Rectal smooth muscle tissue (tissue), 1 donor: ENCODE data around the gene HLA-DMB.
A peak's percentile ranks its signal among the peaks of the same experiment; 100 is the strongest.

Source experiments
- H3K27ac ChIP-seq: one replicate; pipeline ENCODE4 v1.7.0; 2013; ENCODE audit warnings: low read depth, low read length, inconsistent platforms
- H3K27me3 ChIP-seq: one replicate; pipeline ENCODE4 v1.7.0; 2013; ENCODE audit warnings: low read length; ENCODE audit not compliant: control insufficient read depth, insufficient read depth
- H3K36me3 ChIP-seq: one replicate; pipeline ENCODE4 v1.7.0; 2013; ENCODE audit warnings: low read length; ENCODE audit not compliant: control insufficient read depth, insufficient read depth
- H3K4me1 ChIP-seq: one replicate; pipeline ENCODE4 v1.7.0; 2013; ENCODE audit warnings: low read length; ENCODE audit not compliant: control insufficient read depth, insufficient read depth
- H3K4me3 ChIP-seq: one replicate; pipeline ENCODE4 v1.7.0; 2013; ENCODE audit warnings: low read length
- H3K9ac ChIP-seq: one replicate; pipeline ENCODE4 v1.7.0; 2013; ENCODE audit warnings: low read length

Gene HLA-DMB

DNA sequence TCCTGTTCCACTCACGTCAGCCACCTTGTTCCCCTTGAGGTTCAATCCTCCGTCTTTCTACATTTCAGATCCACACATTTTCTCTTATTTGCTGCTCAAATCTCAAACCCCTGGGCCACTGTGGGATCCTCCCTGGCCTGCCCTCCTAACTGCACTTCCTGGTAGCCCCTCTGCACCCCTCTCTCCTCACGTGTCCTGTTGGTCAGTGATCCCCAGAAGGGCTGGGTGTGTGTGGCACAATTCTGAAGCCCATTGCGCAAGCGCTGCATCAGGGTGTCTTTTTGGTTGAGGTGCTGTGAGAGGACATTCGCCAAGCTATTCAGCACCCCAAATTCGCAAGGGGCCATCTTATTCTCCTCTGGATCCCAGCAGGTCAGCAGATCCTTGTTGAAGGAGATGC is 2.3 kb downstream of the HLA-DMB start:
- Histone ChIP-seq H3K27me3 (no peaks in the 10 kb centered on the region), H3K36me3 (no peaks in the 10 kb centered on the region), H3K4me1 (no peaks in the 10 kb centered on the region), H3K27ac (no peak overlapping the region), H3K4me3 (no peak overlapping the region), H3K9ac (no peak overlapping the region)

GRCh38 chr6:32937230-32937633 is 3.6 kb downstream of the HLA-DMB start:
- peak overlapping the region; percentile 6 for H3K27ac ChIP-seq
- no peaks in the 10 kb centered on the region for H3K27me3 ChIP-seq
- H3K4me3 ChIP-seq = no peak overlapping the region
- H3K4me1 ChIP-seq = no peaks in the 10 kb centered on the region
- H3K36me3 ChIP-seq = no peaks in the 10 kb centered on the region
- H3K9ac ChIP-seq = peak overlapping the region; percentile 17

- H3K27ac ChIP-seq = peak overlapping the region; percentile 6
- H3K4me1 ChIP-seq = no peaks in the 10 kb centered on the region
- peak overlapping the region; percentile 17 for H3K9ac ChIP-seq
- no peaks in the 10 kb centered on the region for H3K36me3 ChIP-seq
- no peaks in the 10 kb centered on the region for H3K27me3 ChIP-seq
- H3K4me3 ChIP-seq = no peak overlapping the region
Measured at GRCh38 chr6:32936239-32937152, 4.3 kb downstream of the HLA-DMB start.

GRCh38 chr6:32935551-32936238 is 5.1 kb downstream of the HLA-DMB start:
- H3K4me1 ChIP-seq = no peaks in the 10 kb centered on the region
- H3K4me3 ChIP-seq = no peak overlapping the region
- H3K27ac ChIP-seq = no peak overlapping the region
- no peaks in the 10 kb centered on the region for H3K36me3 ChIP-seq
- no peak overlapping the region for H3K9ac ChIP-seq
- H3K27me3 ChIP-seq = no peaks in the 10 kb centered on the region

GRCh38 chr6:32933661-32934085 is 7.2 kb downstream of the HLA-DMB start:
- no peak overlapping the region for H3K4me3 ChIP-seq
- H3K27ac ChIP-seq = no peak overlapping the region
- no peaks in the 10 kb centered on the region for H3K4me1 ChIP-seq
- no peaks in the 10 kb centered on the region for H3K36me3 ChIP-seq
- no peaks in the 10 kb centered on the region for H3K27me3 ChIP-seq
- H3K9ac ChIP-seq = no peak overlapping the region

- H3K4me1 ChIP-seq = no peaks in the 10 kb centered on the region
- no peaks in the 10 kb centered on the region for H3K27me3 ChIP-seq
- no peaks in the 10 kb centered on the region for H3K36me3 ChIP-seq
- H3K27ac ChIP-seq = no peak overlapping the region
- H3K9ac ChIP-seq = no peak overlapping the region
- H3K4me3 ChIP-seq = no peak overlapping the region
Measured at GRCh38 chr6:32932132-32932868, 8.5 kb downstream of the HLA-DMB start.

DNA sequence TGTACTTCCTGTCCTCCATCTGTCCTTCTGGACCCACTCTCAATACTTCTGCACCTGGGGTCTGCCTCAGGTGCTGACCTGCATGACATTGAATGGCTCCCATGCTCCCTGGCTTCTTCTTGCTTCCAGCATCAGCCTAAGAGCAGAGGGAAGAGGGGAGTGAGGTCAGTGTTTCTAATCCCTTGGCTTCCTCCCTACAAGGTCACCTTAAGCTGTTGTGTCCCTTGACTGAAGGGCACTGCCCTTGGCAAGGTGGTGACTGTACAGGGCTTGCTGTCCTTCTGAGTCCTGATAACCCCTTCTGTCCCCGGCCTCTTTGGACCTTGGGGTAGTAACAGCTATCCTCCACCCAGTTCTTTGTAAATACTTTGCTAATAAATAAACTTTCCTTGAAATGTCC is 9.6 kb downstream of the HLA-DMB start:
- Histone ChIP-seq H3K4me3 (no peak overlapping the region), H3K27ac (no peak overlapping the region), H3K4me1 (no peaks in the 10 kb centered on the region), H3K9ac (no peak overlapping the region), H3K27me3 (no peaks in the 10 kb centered on the region), H3K36me3 (no peaks in the 10 kb centered on the region)

- H3K9ac ChIP-seq = no peak overlapping the region
- H3K4me3 ChIP-seq = no peak overlapping the region
- H3K36me3 ChIP-seq = no peaks in the 10 kb centered on the region
- no peaks in the 10 kb centered on the region for H3K27me3 ChIP-seq
- no peaks in the 10 kb centered on the region for H3K4me1 ChIP-seq
- H3K27ac ChIP-seq = no peak overlapping the region
Measured at GRCh38 chr6:32922083-32922482, 18.7 kb downstream of the HLA-DMB start.

GRCh38 chr6:32920715-32921114 is 20.1 kb downstream of the HLA-DMB start:
- H3K27ac ChIP-seq = no peak overlapping the region
- H3K27me3 ChIP-seq = no peaks in the 10 kb centered on the region
- no peak overlapping the region for H3K4me3 ChIP-seq
- H3K36me3 ChIP-seq = no peaks in the 10 kb centered on the region
- H3K9ac ChIP-seq = no peak overlapping the region
- no peaks in the 10 kb centered on the region for H3K4me1 ChIP-seq

DNA sequence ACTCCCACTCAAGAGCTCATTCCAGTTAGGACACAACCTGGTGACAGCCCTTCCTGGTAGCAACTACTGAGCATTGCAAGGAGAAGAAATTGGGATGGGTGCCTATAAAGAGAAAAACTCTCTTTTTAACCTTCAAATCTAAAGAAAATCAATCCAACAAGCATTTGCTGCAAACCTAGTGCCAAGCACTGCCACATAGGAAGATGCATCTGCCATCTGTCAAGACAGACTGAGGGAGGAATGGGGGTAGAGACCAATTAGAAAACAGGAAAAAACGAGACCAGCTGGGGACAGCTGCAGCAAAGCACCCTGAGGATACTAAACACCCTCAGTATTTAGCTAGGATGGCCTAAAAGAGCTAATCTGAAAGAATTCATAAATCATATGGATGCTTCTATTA is 27.9 kb downstream of the HLA-DMB start:
- no peak overlapping the region for H3K9ac ChIP-seq
- no peak overlapping the region for H3K27ac ChIP-seq
- H3K36me3 ChIP-seq = no peaks in the 10 kb centered on the region
- no peaks in the 10 kb centered on the region for H3K4me1 ChIP-seq
- H3K27me3 ChIP-seq = no peaks in the 10 kb centered on the region
- no peak overlapping the region for H3K4me3 ChIP-seq

GRCh38 chr6:32908897-32909296 is 31.9 kb downstream of the HLA-DMB start:
- Histone ChIP-seq H3K27me3 (no peaks in the 10 kb centered on the region), H3K27ac (no peak overlapping the region), H3K4me3 (no peak overlapping the region), H3K9ac (no peak overlapping the region), H3K36me3 (no peaks in the 10 kb centered on the region), H3K4me1 (no peaks in the 10 kb centered on the region)

- Histone ChIP-seq H3K9ac (no peak overlapping the region), H3K27ac (no peak overlapping the region), H3K4me3 (no peak overlapping the region), H3K4me1 (no peaks in the 10 kb centered on the region), H3K27me3 (no peaks in the 10 kb centered on the region), H3K36me3 (no peaks in the 10 kb centered on the region)
Measured at GRCh38 chr6:32906539-32906938, 34.3 kb downstream of the HLA-DMB start.
